Measurements from ENCODE around the gene CPXM1.
A peak's percentile ranks its signal among the peaks of the same experiment; 100 is the strongest.

The CPXM1 gene

GRCh38 chr20:2800521-2801285, at the start of gene CPXM1:
CPXM1 (minus strand) TSS chr20:2800627; CDS start chr20:2800572, 55 bp downstream.
- DNase-seq (peak; percentile 23 to 65), ATAC-seq (peak; percentile 85)
- Mint-ChIP-seq H3K4me3 (peak within 1 kb of the TSS; percentile 91), H3K27ac (peak within 1 kb of the TSS; percentile 49 to 90), H3K4me1 (peaks cover 38% of the 10 kb centered on the region), H3K27me3 (peaks cover 81% of the 10 kb centered on the region), H3K9me3 (no peaks in the 10 kb centered on the region)

- no peak for DNase-seq
- Mint-ChIP-seq H3K4me3 (no peak overlapping the region), H3K27me3 (no peaks in the 10 kb centered on the region), H3K4me1 (peaks cover 24% of the 10 kb centered on the region), H3K27ac (no peak overlapping the region), H3K9me3 (no peaks in the 10 kb centered on the region)
- ATAC-seq: peak; percentile 19
These were observed 49.1 kb upstream of the CPXM1 start for GRCh38 chr20:2849529-2849928.

GRCh38 chr20:2847802-2848201, 47.4 kb upstream of the CPXM1 start:
- Mint-ChIP-seq H3K4me3 (no peak overlapping the region), H3K9me3 (no peaks in the 10 kb centered on the region), H3K4me1 (peaks cover 28% of the 10 kb centered on the region), H3K27ac (peak overlapping the region in 1 of 2 donors; percentile 3), H3K27me3 (no peaks in the 10 kb centered on the region)
- no peak for DNase-seq
- no peak for ATAC-seq

- ATAC-seq: no peak
- H3K27ac Mint-ChIP-seq: no peak overlapping the region
- no peaks in the 10 kb centered on the region for H3K9me3 Mint-ChIP-seq
- H3K4me3 Mint-ChIP-seq: no peak overlapping the region
- DNase-seq: no peak
- H3K27me3 Mint-ChIP-seq: no peaks in the 10 kb centered on the region
- H3K4me1 Mint-ChIP-seq: peaks cover 20% of the 10 kb centered on the region
These were observed 46.3 kb upstream of the CPXM1 start for GRCh38 chr20:2846698-2847097.

GRCh38 chr20:2845607-2846006, 45.2 kb upstream of the CPXM1 start:
- ATAC-seq (peak; percentile 85), DNase-seq (peak in 1 of 2 donors; percentile 43)
- Mint-ChIP-seq H3K4me1 (peaks cover 19% of the 10 kb centered on the region), H3K27me3 (no peaks in the 10 kb centered on the region), H3K4me3 (no peak overlapping the region), H3K9me3 (no peaks in the 10 kb centered on the region), H3K27ac (no peak overlapping the region)

GRCh38 chr20:2840967-2841531, 40.6 kb upstream of the CPXM1 start:
- Mint-ChIP-seq H3K4me1 (peaks cover 41% of the 10 kb centered on the region), H3K9me3 (no peaks in the 10 kb centered on the region), H3K27me3 (no peaks in the 10 kb centered on the region), H3K4me3 (peak overlapping the region; percentile 87 to 90), H3K27ac (peak overlapping the region; percentile 57 to 92)
- ATAC-seq (peak; percentile 44), DNase-seq (peak in 1 of 2 donors; percentile 52)

GRCh38 chr20:2840138-2840966, 39.9 kb upstream of the CPXM1 start, which contains the start of the genes PCED1A and VPS16:
PCED1A (minus strand) TSS chr20:2840655; CDS start chr20:2839912, 743 bp downstream.
VPS16 (plus strand) TSS chr20:2840745; CDS start chr20:2840775, 30 bp downstream.
- H3K9me3 Mint-ChIP-seq: no peaks in the 10 kb centered on the region
- peak within 1 kb of the TSS; percentile 96 to 97 for H3K27ac Mint-ChIP-seq
- peak within 1 kb of the TSS; percentile 87 to 92 for H3K4me3 Mint-ChIP-seq
- DNase-seq (peak; percentile 90 to 92), ATAC-seq (peak; percentile 99)
- H3K27me3 Mint-ChIP-seq: no peaks in the 10 kb centered on the region
- H3K4me1 Mint-ChIP-seq: peaks cover 40% of the 10 kb centered on the region

- no peak for DNase-seq
- H3K27me3 Mint-ChIP-seq: no peaks in the 10 kb centered on the region
- peaks cover 34% of the 10 kb centered on the region for H3K4me1 Mint-ChIP-seq
- H3K27ac Mint-ChIP-seq: peak overlapping the region in 1 of 2 donors; percentile 94
- no peak for ATAC-seq
- peak overlapping the region; percentile 80 to 92 for H3K4me3 Mint-ChIP-seq
- no peaks in the 10 kb centered on the region for H3K9me3 Mint-ChIP-seq
These were observed 39.3 kb upstream of the CPXM1 start for GRCh38 chr20:2839732-2840137.

GRCh38 chr20:2838847-2839671, 38.6 kb upstream of the CPXM1 start:
- no peaks in the 10 kb centered on the region for H3K27me3 Mint-ChIP-seq
- H3K4me3 Mint-ChIP-seq: peak overlapping the region; percentile 80 to 92
- H3K4me1 Mint-ChIP-seq: peaks cover 29% of the 10 kb centered on the region
- no peaks in the 10 kb centered on the region for H3K9me3 Mint-ChIP-seq
- no peak for DNase-seq
- H3K27ac Mint-ChIP-seq: peak overlapping the region; percentile 94
- no peak for ATAC-seq

GRCh38 chr20:2838170-2838797, 37.9 kb upstream of the CPXM1 start:
- H3K27me3 Mint-ChIP-seq: no peaks in the 10 kb centered on the region
- H3K9me3 Mint-ChIP-seq: no peaks in the 10 kb centered on the region
- ATAC-seq (no peak), DNase-seq (no peak)
- peak overlapping the region in 1 of 2 donors; percentile 23 for H3K4me3 Mint-ChIP-seq
- peak overlapping the region in 1 of 2 donors; percentile 44 for H3K27ac Mint-ChIP-seq
- H3K4me1 Mint-ChIP-seq: peaks cover 29% of the 10 kb centered on the region

- ATAC-seq (no peak), DNase-seq (no peak)
- Mint-ChIP-seq H3K4me3 (no peak overlapping the region), H3K27ac (no peak overlapping the region), H3K9me3 (no peaks in the 10 kb centered on the region), H3K4me1 (peaks cover 29% of the 10 kb centered on the region), H3K27me3 (no peaks in the 10 kb centered on the region)
These were observed 37.0 kb upstream of the CPXM1 start for GRCh38 chr20:2837221-2837960.

GRCh38 chr20:2836035-2836434, 35.6 kb upstream of the CPXM1 start:
- Mint-ChIP-seq H3K27ac (no peak overlapping the region), H3K27me3 (no peaks in the 10 kb centered on the region), H3K4me1 (peaks cover 23% of the 10 kb centered on the region), H3K4me3 (no peak overlapping the region), H3K9me3 (no peaks in the 10 kb centered on the region)
- DNase-seq (no peak), ATAC-seq (no peak)

GRCh38 chr20:2835331-2835796, 34.9 kb upstream of the CPXM1 start:
- Mint-ChIP-seq H3K4me1 (peaks cover 23% of the 10 kb centered on the region), H3K27me3 (no peaks in the 10 kb centered on the region), H3K27ac (no peak overlapping the region), H3K9me3 (no peaks in the 10 kb centered on the region), H3K4me3 (no peak overlapping the region)
- ATAC-seq (no peak), DNase-seq (no peak)

All from stimulated activated naive CD8-positive, alpha-beta T cell treated with anti-CD3 and anti-CD28 coated beads, Interleukin-15, amount 100 ng/mL, for 72 hours (primary cell).